Femur (tissue), 1 donor: ENCODE results near the gene TP53BP1.
A peak's percentile ranks its signal among the peaks of the same experiment; 100 is the strongest.

Source experiments
- DNase-seq: peaks from one replicate; pipeline ENCODE4 v3.0.0-alpha.2; 2017

TP53BP1 gene

DNA sequence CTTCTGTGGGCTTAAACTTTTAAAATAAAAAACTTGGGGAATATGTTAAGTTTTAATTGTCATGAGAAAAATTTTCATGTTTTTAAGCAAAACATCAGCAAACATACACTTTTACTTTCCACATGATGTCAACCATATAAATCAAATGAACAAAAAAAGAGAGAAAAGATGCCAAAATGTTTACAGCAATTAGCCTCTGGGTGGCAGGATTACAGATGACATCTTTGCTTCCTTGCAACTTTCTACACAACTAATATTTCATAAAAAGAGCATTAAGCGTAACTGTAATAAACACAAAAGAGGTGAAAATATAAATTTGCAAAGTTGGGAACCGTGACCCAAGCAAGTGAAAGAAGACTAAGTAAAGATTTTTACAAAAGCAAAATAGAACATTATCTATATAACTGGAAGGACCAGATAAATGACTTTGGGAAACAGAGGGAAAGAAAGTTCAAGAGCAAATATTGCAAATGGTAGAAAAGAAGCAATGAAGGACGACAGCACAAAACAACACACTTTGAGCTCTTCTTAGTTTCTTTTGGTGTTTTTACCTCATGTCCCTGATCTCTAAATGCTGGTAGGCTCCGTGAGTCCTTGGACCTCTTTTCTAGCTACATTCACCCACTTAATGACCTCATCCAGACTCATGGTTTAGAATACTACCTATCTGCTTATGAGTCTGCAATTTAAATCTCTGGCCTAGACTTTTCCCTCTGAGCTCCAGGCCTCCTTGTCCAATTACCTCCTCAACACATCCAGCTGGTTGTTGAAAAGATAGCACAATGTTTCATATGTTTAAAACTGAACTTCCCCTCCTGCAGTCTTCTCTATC is 9.4 kb downstream of the TP53BP1 start:
- DNase-seq: no peak

DNA sequence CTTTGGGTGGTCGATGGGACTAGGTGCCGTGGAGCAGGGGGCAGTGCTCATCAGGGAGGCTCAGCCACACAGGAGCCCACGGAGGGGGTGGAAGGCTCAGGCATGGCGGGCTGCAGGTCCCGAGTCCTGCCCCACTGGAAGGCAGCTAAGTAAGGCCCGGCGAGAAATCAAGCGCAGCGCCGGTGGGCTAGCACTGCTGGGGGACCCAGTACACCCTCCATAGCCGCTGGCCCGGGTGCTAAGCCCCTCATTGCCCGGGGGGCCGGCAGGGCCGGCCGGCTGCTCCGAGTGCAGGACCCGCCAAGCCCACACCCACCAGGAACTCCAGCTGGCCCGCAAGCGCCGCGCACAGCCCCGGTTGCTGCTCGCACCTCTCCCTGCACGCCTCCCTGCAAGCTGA is 19.1 kb downstream of the TP53BP1 start:
- no peak for DNase-seq

DNA sequence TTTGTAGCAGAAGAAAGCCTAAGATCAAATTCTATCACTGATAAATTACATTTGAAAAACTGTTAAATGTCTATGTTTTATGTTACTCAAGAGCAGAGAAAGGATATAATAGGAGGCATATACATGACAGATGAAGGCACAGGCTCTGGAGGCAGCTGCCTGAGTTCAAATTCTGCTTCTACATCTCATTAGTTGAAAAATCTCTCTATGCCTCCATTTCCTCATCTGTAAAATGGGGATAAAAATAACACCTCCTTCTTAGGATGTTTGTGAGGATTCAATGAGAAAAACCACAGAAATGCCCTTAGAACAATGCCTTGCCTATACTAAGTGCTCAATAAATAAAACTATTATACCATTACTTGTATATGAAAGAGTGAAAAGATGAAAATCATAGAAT is 21.0 kb downstream of the TP53BP1 start:
- no peak for DNase-seq

DNA sequence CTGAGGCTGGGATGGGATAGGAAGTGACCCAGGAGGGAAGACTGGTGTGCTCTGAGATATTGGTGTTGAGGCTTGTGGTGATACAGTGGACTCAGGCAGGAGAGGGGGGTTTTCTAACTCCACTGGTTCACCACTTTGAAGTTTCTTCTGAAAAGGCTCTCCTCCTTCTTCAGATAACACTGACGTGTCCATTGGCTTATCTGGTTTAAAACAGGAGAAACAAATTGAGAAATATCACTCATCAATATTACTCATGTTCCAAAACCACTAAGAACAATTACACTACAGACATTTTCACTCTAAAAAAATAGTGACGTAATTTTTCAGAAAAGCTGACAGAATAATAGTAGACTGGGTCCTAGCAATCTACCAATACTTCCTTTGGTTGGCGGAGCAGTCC is 23.1 kb downstream of the TP53BP1 start:
- no peak for DNase-seq

DNA sequence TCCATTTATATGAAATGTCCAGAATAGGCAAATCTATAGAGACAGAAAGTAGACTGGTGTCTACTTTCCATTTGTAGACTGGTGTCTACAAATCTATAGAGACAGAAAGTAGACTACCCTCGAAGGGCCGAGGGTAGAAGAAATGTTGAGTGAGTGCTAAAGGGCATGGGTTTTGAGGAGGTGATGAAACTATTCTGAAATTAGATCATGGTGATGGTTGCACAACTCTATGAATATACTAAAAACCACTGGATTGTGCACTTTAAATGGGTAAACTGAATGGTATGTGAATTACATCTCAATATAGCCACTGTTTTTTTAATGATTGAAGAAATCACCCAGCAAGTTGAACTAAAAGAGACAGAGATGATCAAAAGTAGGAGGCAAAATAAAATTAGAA is 27.9 kb downstream of the TP53BP1 start:
- no peak for DNase-seq

DNA sequence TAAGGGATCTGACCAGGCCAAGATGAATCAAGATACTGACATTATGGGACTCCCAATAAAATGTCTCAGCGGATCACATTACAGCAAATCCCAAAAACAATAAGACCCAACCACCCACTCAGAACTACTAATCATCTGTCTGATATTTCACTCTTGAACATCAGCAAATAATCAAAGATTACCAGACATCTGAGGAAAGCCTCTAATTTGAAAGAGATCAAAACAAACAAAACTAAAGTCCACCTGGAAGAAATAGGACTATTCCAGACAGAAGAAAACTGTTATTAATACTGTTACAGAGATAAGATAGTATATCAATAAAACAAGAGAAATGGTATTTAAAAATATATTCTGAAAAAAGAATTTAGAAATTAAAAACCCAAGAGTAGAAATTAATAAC is 29.0 kb downstream of the TP53BP1 start:
- no peak for DNase-seq

DNA sequence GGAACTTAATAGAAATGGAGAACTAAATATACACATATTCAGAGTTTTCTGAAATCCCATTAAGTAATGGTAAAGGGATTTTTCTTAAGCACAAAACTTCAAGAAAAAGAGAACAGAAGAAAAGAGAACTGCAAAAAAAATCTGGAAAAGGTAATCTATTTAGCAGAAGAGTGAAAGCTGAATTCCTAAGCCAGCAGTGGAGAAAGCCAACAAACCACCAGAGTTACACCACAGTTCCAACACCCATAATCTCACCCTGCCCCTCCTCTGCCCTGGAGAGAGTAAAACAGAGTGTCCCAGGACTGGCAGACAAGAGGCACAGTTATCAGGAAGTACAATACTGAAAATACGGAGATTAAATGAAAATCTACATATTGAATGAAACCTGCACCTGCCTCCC is 29.4 kb downstream of the TP53BP1 start:
- no peak for DNase-seq

DNA sequence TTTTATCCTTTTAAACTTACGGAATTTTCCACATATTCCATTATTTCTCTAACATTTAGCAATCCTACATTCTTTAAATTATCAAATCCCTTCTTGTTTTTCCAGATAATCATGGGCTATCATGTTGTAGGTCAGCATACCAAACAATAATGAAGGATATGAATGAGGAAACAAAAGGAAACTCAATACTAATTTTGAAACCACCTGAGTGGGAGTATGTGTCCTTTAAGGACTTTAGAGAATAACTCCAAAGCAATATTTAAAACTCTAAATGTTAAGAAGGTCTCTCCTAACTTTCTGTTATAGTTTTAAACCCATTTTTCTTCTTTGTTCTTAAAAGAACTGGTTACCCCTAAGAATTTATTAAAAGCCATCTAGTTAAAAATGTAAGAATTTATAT is 43.0 kb downstream of the TP53BP1 start:
- no peak for DNase-seq

DNA sequence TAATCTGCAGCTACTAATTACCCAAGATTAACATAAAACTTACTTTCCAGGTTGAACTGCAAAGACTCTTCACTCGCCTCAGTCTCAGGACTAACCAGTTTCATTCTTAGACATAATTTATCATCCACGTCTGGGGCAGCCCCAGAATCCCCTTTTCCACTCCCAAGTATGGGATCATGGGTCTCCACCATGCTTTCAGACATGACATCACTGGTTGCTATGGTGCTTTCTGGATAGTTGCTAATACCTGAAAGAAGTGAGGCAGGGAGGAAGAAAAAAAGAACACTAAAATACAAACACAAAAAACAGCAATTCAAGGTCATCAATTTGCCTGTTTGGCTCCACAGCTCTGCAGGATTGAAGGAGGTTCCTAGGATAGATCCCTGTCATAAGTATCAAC is 46.6 kb downstream of the TP53BP1 start:
- no peak for DNase-seq

DNA sequence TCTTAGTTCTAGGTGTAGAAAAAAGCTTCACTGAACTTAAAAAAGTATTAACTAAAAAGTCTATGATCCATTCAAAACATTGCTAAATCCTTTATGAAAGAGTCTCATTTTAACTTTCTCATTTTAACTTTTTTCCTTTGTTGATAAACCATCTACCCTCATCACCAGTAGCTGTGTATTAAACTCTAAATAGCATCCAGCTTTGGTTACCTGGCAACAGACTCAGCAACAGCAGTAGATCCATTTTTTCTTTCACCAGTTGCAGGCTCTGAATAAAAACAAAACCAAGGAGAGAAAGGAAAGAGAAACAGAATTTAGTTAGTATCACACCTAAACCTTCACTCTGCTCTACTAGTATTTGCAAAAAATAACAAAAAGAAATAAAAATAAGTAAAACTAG is 51.6 kb downstream of the TP53BP1 start:
- DNase-seq: no peak

DNA sequence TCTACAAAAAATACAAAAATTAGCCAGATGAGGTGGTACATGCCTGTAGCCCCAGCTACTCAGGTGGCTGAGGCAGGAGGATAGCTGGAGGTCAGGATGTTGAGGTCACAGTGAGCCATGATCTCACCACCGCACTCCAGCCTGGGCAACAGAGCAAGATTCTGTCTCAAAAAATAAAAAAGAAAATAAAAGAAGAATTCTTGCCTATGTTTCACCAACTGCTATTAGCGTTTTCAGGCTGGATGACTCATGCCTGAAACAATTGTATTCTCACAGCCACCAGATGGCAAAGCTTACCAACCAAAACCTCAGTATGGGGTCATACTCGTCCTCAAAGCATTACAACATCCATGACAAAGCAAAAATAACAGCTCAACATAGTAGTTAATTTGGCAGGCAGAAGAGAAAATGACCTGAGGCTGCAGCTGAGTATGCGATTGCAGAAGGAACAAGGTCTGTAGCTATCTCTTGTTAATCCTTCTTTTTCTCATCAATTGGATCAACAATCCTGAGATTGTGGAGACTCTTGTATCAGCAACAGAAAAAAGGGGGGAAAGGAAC is 52.2 kb downstream of the TP53BP1 start:
- DNase-seq: peak; percentile 38

DNA sequence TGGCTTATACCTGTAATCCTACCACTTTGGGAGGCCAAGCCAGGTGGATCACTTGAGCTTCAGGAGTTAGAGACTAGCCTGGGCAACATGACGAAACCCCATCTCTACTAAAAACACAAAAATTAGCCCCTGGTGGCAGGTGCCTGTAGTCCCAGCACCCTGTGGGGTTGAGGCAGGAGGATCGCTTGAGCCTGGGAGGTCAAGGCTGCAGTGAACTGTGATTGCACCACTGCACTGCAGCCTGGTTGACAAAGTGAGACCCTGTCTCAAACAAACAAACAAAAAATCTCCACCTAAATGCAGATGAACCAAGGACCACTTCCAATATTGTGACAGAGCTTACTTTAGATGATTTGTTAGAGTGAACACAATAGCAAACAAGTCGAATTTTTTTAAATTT is 53.7 kb downstream of the TP53BP1 start:
- DNase-seq: no peak

DNA sequence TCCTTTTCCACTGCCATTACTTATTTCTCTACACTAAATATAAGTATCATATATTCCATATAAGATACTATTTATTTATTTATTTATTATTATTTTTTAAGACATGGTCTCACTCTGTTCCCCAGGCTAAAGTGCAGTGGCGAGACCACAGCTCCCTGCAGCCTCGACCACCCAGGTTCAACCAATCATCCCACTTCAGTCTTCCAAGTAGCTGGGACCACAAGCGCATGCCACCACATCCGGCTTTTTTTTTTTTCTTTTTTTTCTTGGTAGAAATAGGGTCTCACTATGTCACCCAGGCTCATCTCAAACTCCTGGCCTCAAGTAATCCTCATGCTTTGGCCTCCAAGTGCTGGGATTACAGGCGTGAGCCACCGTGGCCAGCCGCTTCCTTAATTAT is 56.6 kb downstream of the TP53BP1 start:
- DNase-seq: no peak

DNA sequence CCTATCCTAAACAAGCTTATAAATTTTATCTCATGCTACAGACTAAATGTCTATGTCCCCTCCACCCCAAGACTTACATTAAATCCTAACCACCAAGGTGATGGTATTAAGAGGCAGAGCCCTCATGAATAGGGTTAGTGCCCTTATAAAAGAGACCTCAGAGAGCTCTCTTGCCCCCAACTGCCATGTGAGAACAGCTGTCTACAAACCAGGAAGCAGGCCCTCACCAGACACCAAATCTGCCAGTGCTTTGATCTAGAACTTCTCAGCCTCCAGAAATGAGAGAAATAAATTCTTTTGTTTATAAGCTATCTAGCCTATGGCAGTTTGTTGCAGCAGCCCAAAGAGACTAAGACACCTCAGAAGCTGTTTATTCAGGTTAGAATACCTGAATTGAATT is 58.5 kb downstream of the TP53BP1 start:
- DNase-seq: no peak

DNA sequence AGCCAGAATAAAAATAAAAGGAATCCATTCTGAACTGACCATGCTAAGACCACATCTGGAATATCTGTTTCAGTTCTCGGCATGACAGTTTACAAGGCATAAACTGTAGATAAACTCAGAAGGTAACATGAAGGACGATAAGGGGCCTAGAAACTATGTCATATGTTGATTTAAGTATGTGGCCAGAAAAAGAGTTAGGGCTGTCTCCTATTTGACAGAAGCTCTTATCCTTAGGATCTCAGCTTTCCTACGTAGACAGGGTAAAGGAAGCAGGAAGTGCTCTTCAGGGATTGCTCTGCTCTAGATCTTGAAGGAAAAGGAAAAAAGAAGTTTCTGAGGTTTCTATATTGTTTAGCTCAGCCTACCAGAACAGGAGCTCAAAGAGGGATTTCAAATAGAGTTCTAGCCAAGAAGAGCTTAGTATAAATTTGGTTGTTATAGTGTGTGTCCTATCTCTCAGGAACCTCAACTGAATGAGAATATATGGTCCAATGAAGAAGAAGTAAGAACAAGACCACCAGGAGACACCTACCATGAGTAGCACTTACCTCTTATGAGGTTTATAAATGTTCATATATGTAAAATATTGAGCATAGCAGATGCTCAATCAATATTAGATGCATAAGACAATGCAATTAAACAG is 59.2 kb downstream of the TP53BP1 start:
- DNase-seq: no peak

DNA sequence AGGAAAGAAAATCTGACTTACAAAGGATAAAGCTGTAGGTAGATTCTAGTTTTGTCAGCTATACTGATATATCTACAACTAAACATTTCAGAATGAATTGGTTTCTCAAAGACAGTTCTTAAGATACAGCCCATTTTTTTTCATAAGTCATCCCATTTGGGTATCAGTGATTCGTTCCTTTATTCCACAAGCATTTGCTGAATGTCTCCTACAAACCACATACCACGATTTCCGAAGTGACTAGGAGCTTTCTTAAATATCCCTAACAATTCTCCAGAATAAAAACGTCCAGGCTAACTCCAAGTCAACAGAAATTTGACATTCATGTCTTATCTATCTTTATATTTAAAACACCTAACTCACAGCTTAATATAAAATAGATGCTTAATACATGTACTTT is 59.8 kb downstream of the TP53BP1 start:
- no peak for DNase-seq

DNA sequence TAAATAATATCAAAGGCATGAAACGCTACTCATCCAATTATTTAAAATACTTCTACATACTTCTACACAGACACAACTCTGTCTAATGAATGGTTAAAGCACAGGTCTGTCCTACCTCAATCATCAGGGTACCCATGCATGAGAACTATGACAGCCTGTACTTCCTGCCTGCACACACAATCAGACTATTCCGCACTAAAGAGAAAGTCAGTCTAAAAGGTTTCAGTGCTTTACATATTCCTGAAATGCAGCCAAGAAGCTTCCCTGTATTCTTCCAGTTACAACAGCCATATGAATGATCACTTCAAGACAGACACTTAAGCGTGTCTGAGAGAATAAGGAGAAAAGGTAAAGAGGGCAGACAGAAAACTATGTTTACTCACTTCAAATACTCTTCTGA is 63.3 kb downstream of the TP53BP1 start:
- no peak for DNase-seq

DNA sequence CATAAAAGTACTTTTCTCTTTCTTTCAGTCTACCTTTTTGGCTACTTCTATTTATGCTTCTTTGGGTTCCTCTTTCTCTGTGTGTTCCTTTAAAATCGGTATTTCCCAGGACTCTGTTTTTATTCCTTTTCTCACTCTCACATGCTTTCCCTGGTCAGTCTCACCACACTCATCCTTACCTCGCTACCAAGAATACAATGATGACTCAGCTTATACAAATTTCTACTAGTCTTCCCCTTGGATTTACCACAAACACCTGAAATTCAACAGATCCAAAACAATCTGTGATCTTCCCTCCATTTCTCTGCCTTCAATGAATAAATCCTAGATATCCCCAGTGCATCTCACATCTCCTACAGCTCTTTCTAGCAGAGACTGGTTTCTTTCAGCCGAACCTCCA is 69.2 kb downstream of the TP53BP1 start:
- no peak for DNase-seq

DNA sequence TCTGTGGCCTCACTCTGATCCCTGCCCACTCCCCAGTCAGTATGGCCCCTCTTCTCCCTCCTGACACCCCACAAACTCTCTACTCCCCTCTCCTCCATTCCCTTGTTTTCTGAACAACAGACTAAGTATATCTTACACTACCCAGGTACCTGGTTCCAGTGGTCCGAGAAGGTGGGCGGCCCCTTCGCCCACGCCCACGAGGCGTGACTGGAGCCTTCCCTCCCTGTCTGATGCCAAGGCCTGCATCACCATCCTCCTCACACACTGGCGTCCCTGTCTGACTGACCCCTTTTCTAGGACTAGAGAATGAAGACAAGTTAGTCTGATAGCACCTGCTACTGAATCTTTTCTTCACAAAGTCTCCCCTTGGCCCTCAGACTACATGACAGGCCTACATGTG is 72.1 kb downstream of the TP53BP1 start:
- DNase-seq: no peak

DNA sequence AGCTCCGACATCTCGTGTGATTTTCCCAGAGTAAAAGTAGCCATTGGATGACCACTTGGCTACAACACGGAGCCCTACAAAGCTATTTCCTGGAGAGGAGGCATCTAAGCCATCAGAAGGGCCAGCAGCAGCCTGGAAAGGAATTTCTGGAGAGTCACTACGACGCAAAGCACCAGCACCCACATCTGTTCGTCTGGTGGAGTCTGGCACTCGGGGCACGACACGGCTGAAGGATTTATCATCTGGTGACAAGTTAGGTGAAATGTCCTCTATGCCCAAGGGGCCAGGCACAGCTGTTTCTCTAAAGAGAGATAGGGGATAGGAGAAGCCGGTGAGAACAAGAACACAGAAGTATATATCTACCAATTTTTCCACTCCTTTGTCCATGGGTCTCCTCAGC is 72.5 kb downstream of the TP53BP1 start:
- no peak for DNase-seq

DNA sequence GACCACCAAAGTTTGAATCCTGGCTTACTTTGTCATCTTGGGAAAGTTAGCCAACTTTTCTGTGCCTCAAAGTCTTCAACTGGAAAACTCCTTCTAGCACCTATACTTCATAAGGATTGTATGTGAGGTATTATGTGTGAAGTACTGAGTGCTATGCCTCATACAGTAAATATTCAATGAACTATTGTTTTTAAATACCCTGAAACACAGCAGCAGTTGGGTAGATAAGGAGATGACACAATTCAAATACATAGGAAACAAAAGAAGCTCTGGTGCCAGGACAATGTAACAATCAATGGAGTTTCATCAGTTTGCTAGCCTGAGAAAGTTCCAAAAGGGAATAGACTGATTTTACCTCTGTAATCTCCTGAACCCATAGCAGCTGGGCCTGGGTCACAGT is 78.8 kb downstream of the TP53BP1 start:
- no peak for DNase-seq

DNA sequence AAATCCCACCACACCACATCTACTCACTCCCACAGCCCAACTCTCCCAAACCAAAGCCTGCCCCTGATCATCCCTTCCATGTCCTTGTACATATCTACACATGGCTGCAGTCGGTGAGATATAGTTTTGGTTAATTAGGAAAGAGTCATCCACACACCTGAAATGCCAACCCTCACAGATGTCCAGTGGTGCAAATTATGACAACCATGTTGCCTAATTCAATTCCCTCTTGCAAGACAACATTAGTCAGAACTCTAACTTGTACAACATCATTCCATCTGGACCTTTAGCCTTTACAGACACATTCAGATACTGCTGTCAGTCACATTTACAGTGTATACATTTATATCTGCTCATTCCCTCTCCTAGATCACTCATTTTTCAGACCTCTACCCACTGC is 80.9 kb downstream of the TP53BP1 start:
- no peak for DNase-seq

DNA sequence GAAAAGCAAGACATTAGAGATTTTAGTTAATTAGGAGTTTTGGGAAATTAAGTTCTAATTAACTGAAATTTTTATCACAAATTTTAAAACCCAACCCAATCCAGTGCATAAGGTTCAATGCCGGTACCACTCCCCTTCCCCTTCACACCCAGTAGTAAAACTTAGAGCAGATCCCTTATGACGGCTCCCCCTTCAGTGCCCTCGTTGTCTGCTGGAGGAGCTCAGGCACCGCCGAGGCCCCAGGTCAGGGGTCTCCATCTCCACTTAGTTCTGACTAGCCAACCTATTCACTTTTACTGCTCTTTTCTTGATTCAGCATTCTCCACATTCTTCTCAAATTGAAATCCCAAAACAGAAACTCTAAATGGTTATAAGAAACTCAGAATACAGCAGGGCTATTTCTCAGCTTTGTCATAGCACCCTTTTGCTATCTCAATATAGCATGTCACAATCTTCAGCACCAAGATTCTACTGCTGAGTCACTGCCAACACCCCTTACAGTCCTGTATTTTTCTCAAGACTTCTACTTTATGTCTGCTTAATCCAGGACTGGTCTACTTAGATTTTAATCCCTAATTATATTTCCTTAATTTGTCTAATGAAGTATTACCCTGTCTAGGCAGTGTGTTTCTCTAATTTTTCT is 82.3 kb downstream of the TP53BP1 start:
- DNase-seq: no peak

DNA sequence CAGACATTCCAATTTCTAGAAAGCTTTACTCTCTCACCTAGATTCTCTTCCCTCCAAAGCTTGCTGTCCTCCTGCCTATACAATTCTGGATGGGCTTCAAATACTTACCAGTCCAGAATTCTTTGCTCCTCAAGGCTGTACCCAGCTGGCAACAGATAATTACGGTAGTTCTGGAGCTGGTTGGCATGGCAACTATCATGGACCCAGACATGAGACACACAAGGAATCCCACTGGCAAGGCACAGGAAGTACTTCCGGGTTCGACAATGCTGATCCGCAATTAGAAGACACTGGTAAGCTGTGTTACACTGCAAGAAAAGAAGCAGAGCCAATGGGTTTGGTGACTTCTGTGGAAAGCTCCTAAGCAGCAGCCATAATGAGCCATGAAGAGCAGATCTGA is 84.2 kb downstream of the TP53BP1 start:
- no peak for DNase-seq
